UCSD-AML1 (cell line): ENCODE data around the gene CYTH1.

Source experiments
- DNase-seq: peaks from one replicate; lab custom pipeline; 2025; ENCODE audit not compliant: unreplicated experiment; lab: John Stamatoyannopoulos, UW

The CYTH1 gene

DNA sequence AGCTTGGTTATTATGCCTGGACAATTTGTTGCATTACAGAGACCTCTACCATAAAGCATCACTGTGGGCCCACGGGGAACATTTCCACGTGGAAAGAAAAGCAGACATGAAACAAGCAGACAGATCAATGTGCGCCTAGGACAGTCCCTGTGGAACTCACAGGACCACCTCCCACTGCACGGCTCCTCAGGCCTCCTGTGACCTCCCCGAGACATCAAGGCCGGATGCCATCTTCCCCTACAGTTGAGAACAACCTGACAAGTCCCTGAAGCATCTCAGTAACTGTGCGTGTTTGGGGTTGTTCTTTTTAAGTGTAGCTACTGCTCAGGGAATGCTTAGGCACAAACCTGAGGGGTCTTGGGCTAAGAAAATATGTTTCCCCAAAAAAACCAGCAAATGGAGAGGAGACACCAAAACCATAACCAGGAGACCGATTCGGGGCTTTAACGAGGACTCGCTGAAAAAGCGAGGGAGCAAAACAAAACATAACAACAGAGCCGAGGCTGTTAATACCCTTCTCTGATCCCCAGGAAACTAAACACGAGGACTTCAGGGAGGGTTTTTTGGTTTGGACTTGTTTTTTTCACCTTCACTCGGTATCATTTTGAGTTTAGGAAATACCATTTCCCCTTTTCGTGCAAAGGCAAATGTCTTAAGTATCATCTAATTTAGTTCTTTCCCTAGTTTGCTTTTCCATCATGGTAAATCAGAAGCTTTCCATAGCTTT, 87.1 kb downstream of the CYTH1 start:
- no peak for DNase-seq

DNA sequence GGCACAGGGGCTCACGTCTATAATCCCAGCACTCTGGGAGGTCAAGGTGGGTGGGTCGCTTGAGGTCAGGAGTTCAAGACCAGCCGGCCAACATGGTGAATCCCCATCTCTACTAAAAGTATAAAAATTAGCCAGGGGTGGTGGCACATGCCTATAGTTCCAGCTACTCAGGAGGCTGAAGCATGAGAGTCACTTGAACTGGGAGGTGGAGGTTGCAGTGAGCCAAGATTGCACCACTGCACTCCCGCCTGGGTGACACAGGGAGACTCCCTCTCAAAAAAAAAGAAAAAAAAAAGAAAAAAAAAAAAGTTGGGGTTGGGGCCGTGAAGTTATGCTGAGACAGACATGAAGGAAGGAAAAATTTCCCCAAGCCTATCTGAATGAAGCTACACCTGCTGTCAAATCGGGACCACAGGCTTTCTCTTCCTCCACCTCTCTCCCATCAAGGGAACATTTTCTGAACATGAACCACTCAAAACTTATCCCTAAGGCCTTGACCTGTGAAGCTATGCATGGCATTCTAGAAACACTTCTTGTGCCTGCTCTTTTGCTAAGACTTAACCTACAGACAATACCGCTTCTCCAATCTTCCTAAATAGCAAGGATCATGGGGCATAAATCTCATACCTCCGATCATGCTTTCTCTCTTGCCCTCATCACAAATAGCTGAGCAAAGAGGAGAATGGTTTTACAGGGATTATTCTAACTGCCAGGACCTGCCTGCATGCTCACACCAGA, 88.6 kb downstream of the CYTH1 start:
- DNase-seq: no peak

GRCh38 chr17:78692460-78693010, 89.5 kb downstream of the CYTH1 start:
- DNase-seq: no peak

DNA sequence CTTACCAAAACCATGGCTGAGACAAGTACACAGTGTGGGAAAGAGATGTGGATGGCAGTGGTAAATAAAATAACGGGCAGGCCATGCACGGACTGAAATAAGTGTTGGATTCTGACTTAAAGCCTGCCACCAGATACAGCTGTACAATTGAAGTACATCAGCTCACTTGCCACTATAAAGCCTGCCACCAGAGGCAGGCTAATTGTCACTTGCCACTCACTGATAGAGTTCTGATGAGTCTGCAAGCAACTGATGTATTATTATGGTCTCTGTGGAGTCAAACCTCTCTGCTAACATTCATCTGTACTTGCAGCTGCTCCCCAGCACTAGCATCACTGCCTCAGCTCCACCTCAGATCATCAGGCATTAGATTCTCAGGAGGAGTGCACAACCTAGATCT, 93.0 kb downstream of the CYTH1 start:
- no peak for DNase-seq

DNA sequence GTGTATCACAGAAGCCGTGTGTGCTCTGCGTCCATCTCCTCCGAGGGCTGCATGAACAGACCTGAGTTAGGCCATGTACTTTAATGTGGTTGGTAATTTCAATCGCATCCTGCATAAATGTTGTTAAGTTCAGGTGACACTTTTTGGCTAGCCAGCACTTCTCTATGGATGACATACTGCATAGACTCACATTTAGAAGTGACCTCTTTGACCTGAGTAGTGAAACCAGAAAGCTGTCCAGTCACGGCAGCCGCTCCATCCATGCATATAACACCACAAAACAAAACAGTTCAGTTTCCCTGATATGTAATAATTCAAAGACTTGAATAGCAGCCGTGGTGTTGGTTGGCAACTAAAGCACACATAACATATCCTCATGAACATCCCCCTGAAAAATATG, 94.1 kb downstream of the CYTH1 start:
- no peak for DNase-seq

- no peak for DNase-seq
These were observed 94.9 kb downstream of the CYTH1 start for GRCh38 chr17:78687125-78687524.

- DNase-seq: no peak
These were observed 98.0 kb downstream of the CYTH1 start for GRCh38 chr17:78684026-78684425.

DNA sequence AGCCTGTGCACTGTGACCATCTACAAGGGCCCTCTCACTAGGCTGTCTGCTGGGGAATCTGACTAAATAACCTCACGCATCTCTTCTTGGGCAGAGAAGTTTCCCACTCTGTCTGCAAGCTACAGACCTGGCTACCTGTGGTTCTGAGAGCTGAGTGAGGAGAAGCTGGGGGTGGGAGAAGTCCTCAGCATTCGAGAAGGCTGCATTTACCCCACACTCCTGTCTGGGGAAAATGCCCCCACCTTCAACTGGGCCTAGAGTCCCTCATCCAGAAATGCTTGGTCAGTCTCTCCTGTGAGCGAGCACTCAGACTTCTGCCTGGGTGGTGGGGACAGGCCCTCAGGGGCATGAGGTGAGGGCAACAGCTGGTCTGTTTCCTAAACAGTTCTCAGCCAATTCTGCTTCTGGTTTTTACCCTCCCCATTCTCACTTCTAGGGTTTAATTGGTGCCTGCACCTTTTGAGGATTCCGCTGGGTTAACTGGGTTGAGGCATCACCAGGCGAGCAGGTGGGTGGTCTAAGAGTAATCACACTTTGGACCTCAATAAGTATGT, 98.6 kb downstream of the CYTH1 start:
- DNase-seq: no peak

DNA sequence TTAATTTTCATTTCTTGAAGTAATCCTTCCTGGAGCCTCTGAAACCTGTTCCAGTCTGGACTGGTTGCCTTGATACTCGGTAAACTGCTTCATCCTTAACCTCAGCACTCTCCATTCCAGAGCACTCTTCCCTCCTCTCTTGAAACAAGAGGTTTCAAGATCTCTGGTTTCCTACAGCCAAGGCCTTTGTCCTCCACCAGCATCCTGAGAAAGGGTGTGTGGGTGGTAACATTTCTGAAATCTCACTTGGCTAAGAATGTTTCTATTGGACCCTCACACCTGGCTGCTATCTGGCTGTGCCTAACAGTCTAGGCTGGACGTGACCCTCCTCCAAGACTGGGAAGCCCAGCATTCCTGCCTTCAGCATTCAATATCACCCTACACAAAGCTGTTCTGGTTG, 99.7 kb downstream of the CYTH1 start:
- DNase-seq: no peak

DNA sequence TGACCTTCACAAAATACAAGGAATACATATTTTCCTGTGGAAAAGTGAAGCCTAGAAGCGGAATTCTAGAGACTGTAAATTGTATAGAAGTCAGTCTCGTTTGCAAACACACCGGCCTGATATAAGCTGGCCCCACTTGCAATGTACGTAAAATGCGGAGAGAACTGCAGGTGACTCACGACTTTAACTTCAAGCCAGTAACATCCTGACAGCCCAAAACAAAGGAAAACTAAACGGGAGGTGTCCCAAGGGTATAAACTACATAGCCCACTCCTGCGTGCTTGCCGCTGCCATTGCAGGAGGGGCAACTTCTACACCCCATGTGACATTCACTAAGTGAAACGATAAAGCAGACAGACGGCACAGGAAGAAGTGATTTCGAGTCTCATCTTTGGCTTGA, 101.6 kb downstream of the CYTH1 start:
- no peak for DNase-seq

DNA sequence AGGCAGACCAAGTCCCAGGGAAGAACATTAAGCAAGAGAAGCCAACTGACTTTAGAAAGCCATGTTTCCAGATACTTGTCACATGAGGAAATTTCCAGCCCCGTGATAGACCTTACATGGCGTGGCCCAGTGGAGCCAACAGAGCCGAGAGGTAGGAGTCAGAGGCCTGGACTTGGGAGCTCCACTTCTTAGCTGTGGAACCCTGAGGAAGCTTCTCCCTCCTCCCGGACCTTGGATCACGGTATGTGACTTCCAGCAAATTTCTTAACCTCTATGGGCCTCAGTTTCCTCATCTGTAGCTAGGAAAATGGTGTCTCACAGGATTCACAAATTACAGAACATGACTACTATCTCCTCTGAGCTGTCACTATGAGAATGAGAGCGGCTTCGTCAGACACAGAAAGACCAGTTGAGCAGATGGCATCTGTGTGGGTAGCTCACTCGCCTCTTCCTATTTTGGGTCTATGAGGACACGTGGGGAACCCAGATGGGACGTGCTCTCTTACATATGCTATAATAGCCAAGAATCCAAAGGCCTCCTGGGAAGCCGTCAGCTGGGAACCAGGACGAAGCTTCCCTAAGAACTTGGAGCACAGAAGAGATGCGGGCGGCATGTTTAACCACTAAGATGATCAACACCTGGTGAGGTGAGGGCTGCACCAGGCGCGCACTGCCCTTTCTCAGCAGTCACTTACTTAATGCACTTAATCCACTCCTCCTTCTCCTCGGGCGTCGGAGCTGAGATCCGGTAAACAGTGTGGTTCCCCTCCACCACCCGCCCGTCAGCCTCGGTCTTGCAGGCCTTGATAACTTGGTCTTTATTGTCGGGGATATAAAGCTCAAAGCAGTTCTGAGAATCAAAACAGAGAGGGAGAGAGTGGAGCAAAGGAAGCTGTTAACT, 102.3 kb downstream of the CYTH1 start:
- DNase-seq: no peak

- DNase-seq: no peak
These were observed 103.4 kb downstream of the CYTH1 start for GRCh38 chr17:78678711-78679110.

GRCh38 chr17:78678222-78678557, 103.9 kb downstream of the CYTH1 start:
- DNase-seq: no peak

DNA sequence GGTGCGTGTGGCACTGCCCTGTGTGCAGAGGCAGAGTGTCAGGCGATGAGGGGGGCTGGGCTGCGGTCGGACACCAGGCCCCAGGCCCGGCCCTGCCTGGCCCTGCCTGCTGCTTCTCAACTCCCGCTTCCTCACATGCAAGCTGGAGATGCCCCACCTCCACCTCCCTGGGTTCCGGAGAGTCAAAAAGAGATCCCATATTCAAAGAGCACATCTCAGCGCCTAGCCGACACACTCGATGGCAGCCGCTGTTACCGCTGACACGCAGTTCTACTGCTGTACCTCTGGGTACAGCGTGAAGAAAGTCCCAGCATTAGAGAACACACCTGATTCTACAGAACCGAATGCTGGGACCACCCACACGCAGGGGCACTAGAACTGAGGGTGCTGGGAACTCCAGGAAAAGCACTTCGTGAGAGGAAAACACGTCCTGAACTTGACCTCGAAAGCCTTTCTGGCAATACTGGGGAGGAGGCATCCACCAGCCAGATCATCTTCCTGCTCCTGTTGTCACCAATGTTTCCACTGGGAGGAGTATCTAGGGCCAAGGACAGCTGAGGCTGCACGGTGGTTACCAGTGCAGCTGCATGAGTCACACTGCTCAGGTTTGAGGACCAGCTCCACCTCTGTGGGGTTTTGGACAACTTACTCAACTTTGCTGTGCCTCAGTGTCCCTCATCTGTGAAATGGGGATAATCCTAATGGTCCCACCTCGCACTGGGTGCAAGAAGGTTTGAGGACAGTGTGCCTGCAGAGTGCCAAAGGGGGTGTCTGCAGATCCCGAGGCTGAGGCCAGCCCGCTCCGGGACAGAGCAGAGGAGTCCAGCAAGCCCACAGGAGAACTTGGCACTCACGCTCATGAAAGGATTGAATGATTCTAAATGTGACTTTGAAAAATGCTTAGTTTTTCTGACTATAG, 104.5 kb downstream of the CYTH1 start:
- DNase-seq: no peak

DNA sequence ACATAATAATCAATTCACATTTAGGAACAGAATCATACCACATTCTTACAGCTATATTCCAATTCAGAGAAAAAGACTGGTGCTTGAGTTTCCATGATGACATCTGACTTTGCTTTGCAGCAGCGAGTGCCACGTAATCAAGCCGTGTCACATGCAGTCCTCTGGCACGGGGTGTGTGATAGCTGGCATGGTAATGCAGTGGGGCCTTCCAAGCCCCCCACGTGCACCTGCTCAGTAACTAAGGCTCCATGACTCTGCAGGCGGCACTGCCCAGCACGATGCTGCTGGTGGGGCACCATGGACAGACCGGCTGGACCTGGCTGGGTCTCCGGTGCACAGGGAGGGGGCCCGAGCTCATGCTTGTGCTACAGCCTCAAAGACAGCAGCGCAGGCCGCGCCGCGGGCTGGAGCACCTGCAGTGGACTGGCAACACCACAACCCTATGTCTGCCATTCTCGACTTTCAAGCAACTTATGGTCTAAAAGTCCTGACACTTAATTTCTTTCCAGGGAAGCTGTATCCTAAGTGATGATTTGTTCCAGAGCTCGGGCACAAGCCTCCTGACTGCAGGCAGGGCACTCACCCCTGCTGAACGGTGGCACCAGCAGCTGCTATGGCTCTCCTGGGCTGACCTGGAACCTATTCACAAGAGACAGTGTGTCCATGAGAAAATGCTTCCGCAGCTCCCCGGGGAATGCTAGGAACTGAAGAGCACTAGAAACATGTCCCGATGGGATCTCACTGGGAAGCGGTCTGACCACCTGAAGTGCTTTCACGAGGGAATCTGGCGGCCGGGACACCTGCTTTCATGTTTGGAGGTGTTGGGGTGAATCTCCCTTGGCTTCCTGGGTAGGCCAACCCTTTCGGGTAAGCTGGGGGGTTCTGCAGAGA, 105.4 kb downstream of the CYTH1 start:
- no peak for DNase-seq

DNA sequence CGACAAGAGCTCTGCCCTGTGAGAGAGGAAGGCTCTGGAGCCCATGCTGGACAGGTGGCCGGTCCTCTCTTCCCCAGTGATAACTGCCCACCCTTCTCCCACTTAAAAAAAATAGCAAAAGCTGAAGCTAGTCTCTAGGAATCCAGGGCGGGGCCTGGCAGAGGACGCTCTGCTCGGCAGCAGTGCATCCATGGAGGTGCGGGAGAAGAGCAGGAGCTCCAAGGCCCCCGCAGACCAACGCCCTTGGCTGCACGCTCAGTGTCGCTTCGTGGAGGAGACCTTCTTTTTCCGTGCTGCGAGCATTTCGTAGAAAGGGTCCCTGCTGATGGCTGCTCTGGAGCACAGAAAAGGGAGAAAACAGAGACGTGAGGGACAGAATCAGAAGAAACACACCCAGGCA, 106.2 kb downstream of the CYTH1 start:
- no peak for DNase-seq

GRCh38 chr17:78675316-78675616, 106.8 kb downstream of the CYTH1 start:
- no peak for DNase-seq

DNA sequence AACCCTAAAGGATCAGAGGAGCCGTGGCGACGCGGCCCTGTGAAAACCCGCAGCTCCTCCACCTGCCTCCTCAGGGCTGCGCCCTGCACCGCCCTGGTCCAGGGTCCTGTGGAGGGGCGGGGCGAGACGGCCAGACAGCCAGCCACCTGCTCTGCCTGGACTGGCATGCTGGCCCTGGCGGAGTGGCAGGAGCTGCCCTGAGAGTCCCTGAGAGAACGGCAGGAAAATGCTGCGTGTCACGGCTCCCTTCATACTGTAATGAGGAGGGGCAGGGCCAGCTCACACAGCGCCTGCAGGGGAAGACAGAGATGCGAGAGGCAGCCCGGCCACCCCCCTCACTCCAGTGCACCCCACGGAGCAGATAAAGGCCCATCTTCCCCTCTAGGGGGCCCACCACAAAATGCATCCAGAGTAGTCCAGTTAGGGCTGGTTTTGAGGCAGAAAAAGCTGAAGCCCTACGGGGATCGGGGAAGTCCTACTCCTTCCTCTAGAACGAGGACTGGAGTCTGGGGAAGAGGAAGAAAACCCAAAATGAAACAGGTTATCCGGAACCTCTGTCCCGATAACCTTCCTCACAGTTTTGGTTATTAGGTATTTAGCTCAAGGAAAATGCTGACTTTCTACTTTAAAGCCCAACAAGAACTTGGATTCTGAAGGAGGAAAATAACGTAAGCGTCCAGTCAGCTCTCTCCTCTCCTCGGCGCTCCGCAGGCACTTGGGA, 107.3 kb downstream of the CYTH1 start:
- no peak for DNase-seq

GRCh38 chr17:78674156-78674555, 107.9 kb downstream of the CYTH1 start:
- DNase-seq: no peak
